ENCODE results near the gene COX15.

COX15 gene

DNA sequence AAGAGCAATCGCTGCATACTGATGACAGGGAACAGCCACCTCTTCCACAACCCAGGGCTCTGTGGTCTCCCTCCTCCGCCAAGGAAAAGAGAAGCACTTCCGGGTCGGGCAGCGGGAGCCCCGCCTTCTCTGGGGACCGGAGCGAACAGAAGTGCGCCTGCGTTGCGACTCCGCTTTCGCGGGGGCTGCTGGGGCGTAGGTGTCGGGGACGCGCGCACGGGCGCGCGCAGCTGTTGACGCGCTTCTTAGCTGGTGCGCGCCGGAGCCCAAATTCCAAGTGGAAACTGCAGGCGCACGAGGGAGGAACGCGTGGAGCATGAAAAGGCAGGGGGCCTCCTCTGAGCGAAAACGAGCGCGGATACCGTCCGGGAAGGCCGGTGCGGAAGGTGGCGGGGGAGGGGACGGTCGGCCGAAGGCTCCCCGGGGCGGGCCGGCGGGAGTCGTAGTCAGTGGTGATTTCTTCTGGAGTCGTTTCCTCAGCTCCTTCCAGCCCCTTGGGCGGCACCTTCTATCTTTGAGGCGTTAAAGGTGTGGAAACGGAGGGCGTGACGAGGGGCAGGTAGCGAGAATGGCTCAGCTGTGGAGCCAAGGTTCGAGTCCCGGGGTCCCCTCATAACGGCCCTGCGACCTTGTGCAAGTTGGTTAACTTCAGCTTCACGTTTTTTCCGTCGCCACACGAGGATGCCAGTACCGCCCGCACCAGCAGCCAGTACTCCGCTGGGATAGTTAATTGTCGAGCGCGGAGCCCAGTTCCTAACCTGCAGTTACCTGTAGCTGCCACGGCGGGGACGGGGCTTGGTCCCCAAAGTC is at the start of gene COX15, which contains the start of gene CUTC:
Gene COX15, minus strand, starts transcription at position 95 of the 810 bp plus-strand sequence. Its CDS starts 78 bp downstream, at position 17.
Gene CUTC, plus strand, starts transcription at position 202 of the 810 bp plus-strand sequence. Its CDS starts 115 bp downstream, at position 317.
- peak; percentile 91 for DNase-seq (ENCODE audit: low read depth, low spot score)
- Histone ChIP-seq H3K27me3 (ENCODE audit: insufficient read depth, insufficient read length) (no peaks in the 10 kb centered on the region), H3K9me3 (ENCODE audit: insufficient read depth, low read length) (no peaks in the 10 kb centered on the region), H3K9ac (ENCODE audit: insufficient read length, low read depth) (peak within 1 kb of the TSS; percentile 90), H3K4me1 (ENCODE audit: insufficient read depth, insufficient read length) (no peaks in the 10 kb centered on the region), H3K4me3 (ENCODE audit: insufficient read length, low read depth) (peak within 1 kb of the TSS; percentile 78), H3K36me3 (ENCODE audit: insufficient read depth, insufficient read length, low read length) (peaks cover 40% of the 10 kb centered on the region)
- TF ChIP-seq SUZ12 (IDR thresholded peaks at IDR 0.05; ENCODE audit: extremely low read depth, insufficient read depth, insufficient read length) (no peak), YY1 (IDR thresholded peaks at IDR 0.05; ENCODE audit: insufficient read depth, insufficient read length) (no peak), ZNF274 (IDR thresholded peaks at IDR 0.05; ENCODE audit: low read depth, low read length) (no peak)

DNA sequence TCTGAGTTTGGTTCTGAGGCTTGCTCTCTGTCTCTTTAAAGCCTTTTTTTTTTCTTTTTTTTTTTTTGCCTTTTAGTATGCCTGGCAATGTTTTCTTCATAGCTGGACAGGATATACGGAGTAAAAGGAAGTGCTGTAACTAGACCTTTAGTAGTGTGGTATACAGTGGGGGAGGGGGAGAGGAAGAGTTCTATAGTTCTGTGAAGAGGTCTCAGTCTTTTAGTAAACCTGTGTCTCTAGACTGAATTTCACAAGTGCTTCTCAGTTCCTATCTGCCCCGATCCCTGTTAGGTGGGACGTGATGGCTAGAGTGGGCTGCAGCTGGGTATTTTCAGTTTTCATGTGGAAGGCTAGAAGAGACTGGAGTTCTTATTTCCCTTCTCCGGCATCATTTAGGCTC is 47.4 kb upstream of the COX15 start:
- Histone ChIP-seq H3K9ac (ENCODE audit: insufficient read length, low read depth) (no peak overlapping the region), H3K4me3 (ENCODE audit: insufficient read length, low read depth) (no peak overlapping the region), H3K4me1 (ENCODE audit: insufficient read depth, insufficient read length) (no peaks in the 10 kb centered on the region), H3K36me3 (ENCODE audit: insufficient read depth, insufficient read length, low read length) (no peaks in the 10 kb centered on the region), H3K9me3 (ENCODE audit: insufficient read depth, low read length) (no peaks in the 10 kb centered on the region), H3K27me3 (ENCODE audit: insufficient read depth, insufficient read length) (no peaks in the 10 kb centered on the region)
- no peak for DNase-seq (ENCODE audit: low read depth, low spot score)
- TF ChIP-seq YY1 (IDR thresholded peaks at IDR 0.05; ENCODE audit: insufficient read depth, insufficient read length) (no peak), SUZ12 (IDR thresholded peaks at IDR 0.05; ENCODE audit: extremely low read depth, insufficient read depth, insufficient read length) (no peak), ZNF274 (IDR thresholded peaks at IDR 0.05; ENCODE audit: low read depth, low read length) (no peak)

DNA sequence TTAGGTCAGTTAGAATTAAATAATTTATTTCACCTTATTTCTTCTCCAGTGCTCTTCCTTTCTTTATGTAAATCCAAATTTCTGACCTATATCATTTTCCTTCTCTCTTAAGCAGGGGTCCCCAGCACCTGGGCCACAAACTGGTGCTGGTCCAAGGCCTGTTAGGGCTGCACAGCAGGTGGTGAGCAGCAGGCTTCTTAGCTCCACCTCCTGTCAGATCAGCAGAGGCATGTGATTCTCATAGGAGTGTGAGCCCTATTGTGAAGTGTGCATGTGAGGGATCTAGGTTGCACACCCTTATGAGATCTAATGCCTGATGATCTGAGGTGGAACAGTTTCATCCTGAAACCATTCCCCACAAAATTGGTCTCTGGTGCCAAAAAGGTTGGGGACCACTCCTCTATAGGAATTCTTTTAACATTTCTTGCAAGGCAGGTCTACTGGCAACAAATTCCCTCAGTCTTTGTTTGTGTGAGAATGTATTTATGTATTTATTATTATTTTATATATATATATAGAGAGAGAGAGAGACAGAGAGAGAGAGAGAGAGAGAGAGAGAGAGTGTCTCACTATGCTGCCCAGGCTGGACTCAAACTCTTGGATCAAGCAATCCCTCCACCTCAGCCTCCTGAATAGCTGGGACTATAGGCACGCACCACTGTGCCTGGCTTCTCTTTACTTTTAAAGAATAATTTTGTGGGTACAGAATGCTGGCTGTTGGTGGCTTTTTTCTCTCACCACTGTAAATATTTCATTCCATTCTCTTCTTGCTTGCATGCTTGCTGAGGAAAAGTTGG is 46.2 kb upstream of the COX15 start:
- Histone ChIP-seq H3K36me3 (ENCODE audit: insufficient read depth, insufficient read length, low read length) (no peaks in the 10 kb centered on the region), H3K9me3 (ENCODE audit: insufficient read depth, low read length) (no peaks in the 10 kb centered on the region), H3K27me3 (ENCODE audit: insufficient read depth, insufficient read length) (no peaks in the 10 kb centered on the region), H3K9ac (ENCODE audit: insufficient read length, low read depth) (no peak overlapping the region), H3K4me3 (ENCODE audit: insufficient read length, low read depth) (no peak overlapping the region), H3K4me1 (ENCODE audit: insufficient read depth, insufficient read length) (no peaks in the 10 kb centered on the region)
- no peak for DNase-seq (ENCODE audit: low read depth, low spot score)
- no peak for TF ChIP-seq SUZ12 (IDR thresholded peaks at IDR 0.05; ENCODE audit: extremely low read depth, insufficient read depth, insufficient read length)
- no peak for TF ChIP-seq ZNF274 (IDR thresholded peaks at IDR 0.05; ENCODE audit: low read depth, low read length)
- TF ChIP-seq YY1 (IDR thresholded peaks at IDR 0.05; ENCODE audit: insufficient read depth, insufficient read length) = no peak

DNA sequence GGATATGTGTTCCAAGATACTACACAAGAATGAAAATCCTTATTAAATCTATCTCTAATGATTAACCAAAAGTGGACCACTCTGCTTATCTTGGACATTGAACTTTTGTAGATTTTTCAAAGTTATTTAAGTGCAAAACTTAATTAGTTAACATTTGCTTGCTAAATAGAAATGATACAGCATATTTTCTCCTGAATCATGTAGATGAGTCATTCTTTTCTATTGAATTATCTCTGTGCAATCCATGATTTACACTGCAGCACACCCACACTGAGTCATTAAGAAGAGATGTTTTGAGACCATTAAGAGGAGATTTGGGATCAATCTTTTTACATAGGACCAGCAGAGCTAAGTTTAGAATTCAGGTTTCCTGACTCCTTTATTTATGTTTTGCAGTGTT is 43.9 kb upstream of the COX15 start:
- H3K4me3 ChIP-seq (ENCODE audit: insufficient read length, low read depth) = no peak overlapping the region
- no peaks in the 10 kb centered on the region for H3K36me3 ChIP-seq (ENCODE audit: insufficient read depth, insufficient read length, low read length)
- TF ChIP-seq ZNF274 (IDR thresholded peaks at IDR 0.05; ENCODE audit: low read depth, low read length) = no peak
- TF ChIP-seq YY1 (IDR thresholded peaks at IDR 0.05; ENCODE audit: insufficient read depth, insufficient read length) = no peak
- no peak for TF ChIP-seq SUZ12 (IDR thresholded peaks at IDR 0.05; ENCODE audit: extremely low read depth, insufficient read depth, insufficient read length)
- H3K27me3 ChIP-seq (ENCODE audit: insufficient read depth, insufficient read length) = no peaks in the 10 kb centered on the region
- no peaks in the 10 kb centered on the region for H3K4me1 ChIP-seq (ENCODE audit: insufficient read depth, insufficient read length)
- H3K9ac ChIP-seq (ENCODE audit: insufficient read length, low read depth) = no peak overlapping the region
- no peaks in the 10 kb centered on the region for H3K9me3 ChIP-seq (ENCODE audit: insufficient read depth, low read length)
- no peak for DNase-seq (ENCODE audit: low read depth, low spot score)

DNA sequence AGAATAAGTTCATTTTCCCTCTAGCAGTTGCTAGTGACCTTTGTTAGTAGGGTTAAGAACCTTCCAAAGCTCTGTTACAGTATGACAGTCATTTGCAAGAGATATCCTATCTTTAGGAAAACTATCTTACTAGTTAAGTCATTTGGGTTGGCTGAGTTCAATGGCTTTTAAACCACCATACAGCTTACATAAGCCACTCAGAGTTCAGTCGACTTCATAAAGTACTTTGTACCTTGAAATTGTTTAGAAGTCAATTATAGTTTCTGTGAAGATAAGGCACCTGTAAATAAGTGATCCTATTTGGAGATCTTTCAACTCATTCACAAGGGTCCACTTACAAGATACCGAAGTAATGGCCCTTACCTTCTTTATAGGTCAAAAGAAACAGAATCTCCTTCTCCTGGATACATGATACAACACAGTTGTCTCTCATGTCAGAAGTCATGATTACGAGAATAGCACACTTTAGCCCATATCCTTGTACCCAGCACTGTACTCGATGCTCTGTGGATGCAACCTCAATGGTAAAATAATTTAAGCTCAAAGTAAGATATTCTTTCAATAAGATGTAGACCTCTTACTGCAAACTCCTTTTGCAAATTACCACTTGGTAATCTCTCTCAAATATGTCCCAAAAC is 38.6 kb upstream of the COX15 start:
- Histone ChIP-seq H3K4me3 (ENCODE audit: insufficient read length, low read depth) (no peak overlapping the region), H3K36me3 (ENCODE audit: insufficient read depth, insufficient read length, low read length) (no peaks in the 10 kb centered on the region), H3K27me3 (ENCODE audit: insufficient read depth, insufficient read length) (no peaks in the 10 kb centered on the region), H3K9me3 (ENCODE audit: insufficient read depth, low read length) (no peaks in the 10 kb centered on the region), H3K9ac (ENCODE audit: insufficient read length, low read depth) (no peak overlapping the region), H3K4me1 (ENCODE audit: insufficient read depth, insufficient read length) (no peaks in the 10 kb centered on the region)
- no peak for DNase-seq (ENCODE audit: low read depth, low spot score)
- TF ChIP-seq ZNF274 (IDR thresholded peaks at IDR 0.05; ENCODE audit: low read depth, low read length) (no peak), SUZ12 (IDR thresholded peaks at IDR 0.05; ENCODE audit: extremely low read depth, insufficient read depth, insufficient read length) (no peak), YY1 (IDR thresholded peaks at IDR 0.05; ENCODE audit: insufficient read depth, insufficient read length) (no peak)

DNA sequence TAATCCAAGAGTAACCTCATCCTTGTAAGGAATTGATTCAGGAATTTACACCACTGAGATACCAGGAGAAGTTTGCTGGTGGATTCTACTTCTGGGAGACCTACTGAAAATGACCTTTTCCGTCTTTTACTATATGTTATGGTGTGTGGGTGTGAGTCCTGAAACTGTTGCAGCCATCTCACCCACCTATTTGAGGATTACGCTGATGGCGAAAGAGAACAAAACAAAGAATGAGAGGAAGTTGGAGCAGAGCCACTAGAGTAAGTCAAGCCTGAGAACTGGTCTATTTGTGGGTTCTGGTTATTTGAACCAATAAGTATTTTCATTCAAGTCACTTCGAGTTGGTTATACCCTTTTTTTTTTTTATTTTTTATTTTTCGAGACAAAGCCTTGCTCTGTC is 37.8 kb upstream of the COX15 start:
- H3K4me1 ChIP-seq (ENCODE audit: insufficient read depth, insufficient read length) = no peaks in the 10 kb centered on the region
- TF ChIP-seq YY1 (IDR thresholded peaks at IDR 0.05; ENCODE audit: insufficient read depth, insufficient read length) (no peak), ZNF274 (IDR thresholded peaks at IDR 0.05; ENCODE audit: low read depth, low read length) (no peak), SUZ12 (IDR thresholded peaks at IDR 0.05; ENCODE audit: extremely low read depth, insufficient read depth, insufficient read length) (no peak)

More for the DNA sequence above, 37.8 kb upstream of the COX15 start:
- Histone ChIP-seq H3K36me3 (ENCODE audit: insufficient read depth, insufficient read length, low read length) (no peaks in the 10 kb centered on the region), H3K9ac (ENCODE audit: insufficient read length, low read depth) (no peak overlapping the region), H3K9me3 (ENCODE audit: insufficient read depth, low read length) (no peaks in the 10 kb centered on the region), H3K27me3 (ENCODE audit: insufficient read depth, insufficient read length) (no peaks in the 10 kb centered on the region), H3K4me3 (ENCODE audit: insufficient read length, low read depth) (no peak overlapping the region)
- no peak for DNase-seq (ENCODE audit: low read depth, low spot score)
